NOMO-1 (cell line): ENCODE data around the gene ACP5.

Experiments
- DNase-seq, 2 experiments: peaks; one replicate each; lab custom pipeline; 2025; ENCODE audit not compliant: unreplicated experiment in 2 of 2; lab: John Stamatoyannopoulos, UW

ACP5 gene

DNA sequence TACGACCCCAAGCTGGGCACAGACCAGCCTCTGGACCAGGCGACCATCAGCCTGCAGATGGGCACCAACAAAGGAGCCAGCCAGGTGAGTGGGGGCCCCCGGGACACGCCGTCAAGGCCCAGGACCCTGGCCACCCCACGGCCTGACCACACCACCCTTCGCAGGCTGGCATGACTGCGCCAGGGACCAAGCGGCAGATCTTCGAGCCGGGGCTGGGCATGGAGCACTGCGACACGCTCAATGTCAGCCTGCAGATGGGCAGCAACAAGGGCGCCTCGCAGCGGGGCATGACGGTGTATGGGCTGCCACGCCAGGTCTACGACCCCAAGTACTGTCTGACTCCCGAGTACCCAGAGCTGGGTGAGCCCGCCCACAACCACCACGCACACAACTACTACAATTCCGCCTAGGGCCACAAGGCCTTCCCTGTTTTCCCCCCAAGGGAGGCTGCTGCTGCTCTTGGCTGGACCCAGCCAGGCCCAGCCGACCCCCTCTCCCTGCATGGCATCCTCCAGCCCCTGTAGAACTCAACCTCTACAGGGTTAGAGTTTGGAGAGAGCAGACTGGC is 28.0 kb downstream of the ACP5 start:
- DNase-seq: no peak

DNA sequence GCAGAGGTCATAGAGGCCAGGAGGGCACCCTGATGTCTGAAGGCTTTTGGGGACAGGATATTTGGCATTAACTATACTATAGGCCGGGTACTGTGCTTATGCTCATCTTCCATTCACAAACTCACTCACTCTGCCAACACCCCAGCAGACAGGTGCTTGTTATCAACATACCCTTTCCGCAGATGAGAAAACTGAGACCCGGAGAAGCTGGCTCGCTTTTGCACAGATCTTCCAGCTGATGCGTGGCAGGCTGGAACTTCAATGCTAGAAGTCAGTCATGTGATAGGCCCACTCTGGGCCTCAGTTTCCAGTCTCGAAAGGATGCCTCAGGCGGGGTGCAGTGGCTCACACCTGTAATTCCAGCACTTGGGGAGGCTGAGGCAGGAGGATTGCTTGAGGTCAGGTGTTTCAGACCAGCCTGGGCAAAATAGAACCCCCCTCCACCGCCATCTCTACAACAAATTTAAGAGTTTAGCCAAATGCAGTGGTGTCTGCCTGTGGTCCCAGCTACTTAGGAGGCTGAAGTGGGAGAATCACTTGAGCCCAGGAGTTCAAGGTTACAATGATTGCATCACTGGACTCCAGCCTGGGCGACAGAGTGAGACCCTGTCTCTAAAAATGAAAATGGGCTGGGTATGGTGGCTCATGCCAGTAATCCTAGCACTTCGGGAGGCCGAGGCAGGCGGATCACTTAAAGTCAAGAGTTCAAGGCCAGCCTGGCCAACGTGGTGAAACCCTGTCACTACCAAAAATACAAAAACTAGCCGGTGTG is 29.3 kb downstream of the ACP5 start:
- DNase-seq: no peak

DNA sequence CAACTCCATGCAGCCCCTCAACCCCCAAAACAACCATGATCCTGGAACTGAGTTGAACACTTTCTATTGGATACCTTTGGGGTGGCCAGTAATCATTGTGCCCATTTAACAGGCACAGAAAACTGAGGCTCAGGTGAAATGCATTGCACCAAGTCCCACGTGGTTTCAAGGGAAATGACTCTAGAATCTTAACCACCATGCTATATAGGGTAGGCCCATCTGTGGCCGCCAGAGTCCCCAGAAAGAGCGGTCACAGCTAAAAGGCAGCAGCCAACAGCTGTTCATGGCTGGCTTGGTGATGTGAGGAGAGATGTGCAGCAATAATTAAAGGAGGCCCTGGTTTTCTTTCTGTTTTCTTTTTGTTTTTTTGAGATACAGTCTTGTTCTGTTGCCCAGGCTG is 36.2 kb downstream of the ACP5 start:
- no peak for DNase-seq

DNA sequence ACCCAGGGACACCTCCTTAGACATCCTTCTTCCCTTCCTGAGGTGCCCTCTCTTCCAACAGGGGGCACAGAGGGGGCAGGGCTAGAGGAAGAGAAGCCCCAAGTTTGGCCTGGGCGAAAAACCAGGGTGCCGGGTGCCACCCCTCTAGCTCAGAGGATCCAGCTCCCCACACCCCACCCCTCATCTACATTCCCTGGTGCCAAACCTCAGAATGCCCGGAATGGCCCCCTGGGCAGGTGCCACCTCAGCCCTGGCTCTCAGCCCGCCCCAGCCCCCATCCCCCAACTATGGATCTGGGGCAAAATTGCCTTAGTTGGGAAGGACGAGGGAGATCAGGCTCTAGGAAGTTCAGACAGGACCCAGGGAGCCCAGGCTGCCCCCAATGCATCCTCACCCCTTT is 36.8 kb downstream of the ACP5 start:
- DNase-seq: no peak

DNA sequence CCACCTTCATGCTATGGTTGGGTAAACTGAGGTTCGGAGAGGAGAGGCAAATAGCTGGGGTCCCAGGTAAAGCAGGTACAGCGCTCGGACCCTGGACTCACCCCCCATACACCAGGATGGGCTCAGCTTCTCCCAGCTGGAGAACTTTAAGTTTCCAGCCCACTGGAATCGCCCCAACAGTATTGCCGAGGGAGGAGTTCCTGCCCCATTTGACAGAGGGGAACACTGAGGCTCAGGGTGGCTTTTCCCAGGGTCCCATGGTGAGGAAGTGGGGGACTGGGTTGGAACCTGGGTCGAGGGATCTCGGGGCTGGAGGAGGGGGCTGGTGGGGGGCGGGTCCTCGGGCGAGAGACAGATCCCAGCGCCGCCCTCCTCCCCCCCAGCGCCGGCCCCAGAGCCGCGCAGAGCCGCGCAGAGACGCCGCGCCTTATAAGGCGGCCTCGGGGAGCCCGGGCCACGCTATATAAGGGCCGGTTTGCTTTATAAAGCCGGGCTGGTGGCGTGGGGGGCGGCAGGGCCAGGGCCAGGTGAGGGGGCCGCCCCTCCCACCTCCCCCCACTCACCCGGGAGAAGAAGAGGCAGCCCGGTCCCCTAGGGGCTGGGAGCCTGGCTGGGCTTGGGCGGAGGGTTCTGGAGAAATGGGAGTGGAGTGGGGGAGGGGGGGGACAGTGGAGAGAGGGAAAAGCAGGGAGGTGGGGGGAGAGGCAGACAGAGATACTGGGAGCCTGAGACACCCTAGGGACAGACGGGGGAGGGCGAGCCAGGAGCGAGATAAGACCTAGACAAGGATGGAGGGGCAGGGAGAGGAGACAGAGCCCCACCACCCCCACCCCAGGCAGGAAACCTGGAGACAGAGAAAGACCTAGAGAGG is 37.7 kb downstream of the ACP5 start:
- no peak for DNase-seq

DNA sequence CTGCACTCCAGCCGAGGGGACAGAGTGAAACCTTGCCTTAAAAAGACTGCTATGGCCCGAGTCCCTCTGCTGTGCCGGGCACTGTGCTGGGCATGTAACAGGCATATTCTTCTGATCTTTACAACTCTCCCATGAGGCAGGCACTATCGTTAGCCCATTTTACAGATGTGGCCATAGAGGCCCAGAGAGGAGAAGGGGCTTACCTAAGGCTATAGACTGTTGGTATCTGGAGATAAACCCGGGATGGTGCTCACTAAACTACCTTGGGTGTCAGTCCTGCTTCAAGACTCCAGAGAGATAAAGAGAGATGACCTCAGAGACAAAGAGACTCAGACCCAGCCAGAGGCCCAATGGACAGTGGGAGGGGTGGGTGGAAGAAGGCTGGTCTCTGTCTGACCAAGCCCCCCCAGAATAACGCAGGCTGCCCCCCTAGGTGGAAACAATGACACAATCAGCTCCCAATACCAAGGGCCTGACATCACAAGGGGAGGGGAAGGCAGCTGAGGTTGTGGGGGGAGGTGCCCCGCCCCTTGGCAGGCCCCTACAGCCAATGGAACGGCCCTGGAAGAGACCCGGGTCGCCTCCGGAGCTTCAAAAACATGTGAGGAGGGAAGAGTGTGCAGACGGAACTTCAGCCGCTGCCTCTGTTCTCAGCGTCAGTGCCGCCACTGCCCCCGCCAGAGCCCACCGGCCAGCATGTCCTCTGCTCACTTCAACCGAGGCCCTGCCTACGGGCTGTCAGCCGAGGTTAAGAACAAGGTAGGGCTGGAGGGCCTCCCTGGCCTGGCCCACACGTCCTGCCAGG is 39.0 kb downstream of the ACP5 start, which contains the start of gene CNN1:
CNN1 (plus strand) TSS at position 620 of the 805 bp plus-strand sequence; CDS start at position 697, 77 bp downstream.
- no peak for DNase-seq

DNA sequence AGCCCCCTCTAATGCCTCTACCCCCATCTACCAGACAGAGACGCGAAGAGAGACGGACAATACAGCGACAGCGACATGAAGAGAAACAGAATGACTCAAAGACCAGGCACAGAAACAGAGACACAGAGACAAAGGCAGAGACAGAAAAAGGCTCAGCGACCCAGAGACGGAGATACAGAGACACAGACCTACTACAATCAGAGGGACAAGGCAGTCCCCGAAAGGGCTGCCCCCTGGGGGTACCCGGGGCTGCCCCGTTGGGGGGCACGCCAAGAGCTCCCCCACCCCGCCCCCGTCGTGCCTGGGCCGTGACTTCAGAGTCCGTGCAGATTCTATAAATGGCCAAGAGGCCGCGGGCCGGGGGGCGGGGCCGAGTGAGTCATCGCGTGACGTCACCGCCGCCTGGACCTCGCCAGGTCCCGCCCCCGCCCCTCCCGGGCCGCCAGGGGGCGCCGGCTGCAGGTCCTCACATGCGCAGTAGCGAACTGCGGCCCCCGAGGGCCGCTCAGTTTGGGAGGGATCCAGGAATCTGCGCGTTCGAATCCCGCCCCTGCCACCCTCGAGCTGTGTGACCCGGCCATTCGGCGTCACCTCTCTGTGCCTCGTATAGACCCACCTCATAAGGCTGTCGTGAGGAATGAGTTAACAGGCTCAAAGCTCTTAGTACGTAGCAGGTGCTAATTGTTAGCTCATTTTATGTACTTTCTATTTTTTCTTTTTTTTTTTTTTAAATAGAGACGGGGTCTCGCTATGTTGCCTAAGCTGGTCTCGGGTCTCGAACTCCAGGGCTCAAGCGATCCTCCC is 41.5 kb downstream of the ACP5 start:
- DNase-seq: peak; percentile 73 to 85

DNA sequence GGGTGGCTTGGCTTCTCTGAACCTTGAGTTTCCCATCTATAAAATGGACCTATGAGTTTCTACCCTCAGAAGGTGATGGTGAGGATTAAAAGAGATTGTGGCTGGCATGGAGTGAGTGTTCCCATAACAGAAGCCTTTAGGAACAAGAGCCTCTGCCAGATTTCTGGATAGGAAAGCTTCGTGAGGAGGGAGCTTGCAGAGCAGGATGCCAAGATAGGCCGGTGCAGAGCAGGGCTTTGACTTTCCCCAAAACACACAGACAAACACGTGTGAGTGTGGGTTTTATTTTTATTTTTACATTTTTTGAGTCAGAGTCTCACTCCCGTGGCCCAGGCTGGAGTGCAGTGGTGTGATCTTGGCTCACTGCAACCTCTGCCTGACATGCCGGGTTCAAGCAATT is 42.5 kb downstream of the ACP5 start:
- no peak for DNase-seq

DNA sequence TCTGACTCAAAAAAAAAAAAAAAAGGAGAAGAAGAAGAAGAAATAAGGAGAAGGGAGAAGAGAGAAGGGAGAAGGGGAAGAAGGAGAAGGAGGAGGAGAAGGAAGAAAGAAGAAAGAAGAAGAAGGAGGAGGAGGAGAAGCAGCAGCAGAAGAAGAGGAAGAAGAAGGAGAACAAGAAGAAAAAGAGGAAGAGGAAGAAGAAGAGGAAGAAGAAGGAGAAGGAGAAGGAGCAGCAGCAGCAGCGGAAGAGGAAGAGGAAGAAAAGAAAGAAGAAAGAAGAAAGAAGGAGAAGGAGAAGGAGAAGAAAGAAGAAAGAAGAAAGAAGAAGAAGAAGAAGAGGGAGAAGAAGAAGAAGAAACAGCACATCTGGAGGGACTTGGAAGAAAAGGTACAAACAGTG is 42.9 kb downstream of the ACP5 start:
- peak in 1 of 2 experiments; percentile 21 for DNase-seq

DNA sequence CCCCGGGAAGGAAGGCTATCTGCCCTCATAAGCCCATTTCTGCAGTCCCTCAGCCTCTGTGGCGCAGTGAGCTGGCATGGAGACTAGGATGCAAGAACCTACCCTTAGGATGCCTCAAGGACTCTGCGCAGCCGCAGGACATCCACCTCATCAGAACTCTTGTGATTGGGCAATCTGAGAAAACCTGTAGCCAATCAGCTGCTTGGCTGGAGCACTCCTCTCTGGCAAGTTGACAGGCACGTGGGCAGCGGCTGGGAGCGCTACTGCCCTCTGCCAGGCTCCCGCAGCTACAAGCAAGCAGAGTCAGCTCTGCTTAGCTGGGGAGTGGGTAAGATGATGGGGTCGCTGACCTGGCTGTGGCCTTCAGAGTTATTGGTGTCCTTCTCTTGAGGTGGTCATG is 47.0 kb downstream of the ACP5 start:
- DNase-seq: peak in 1 of 2 experiments; percentile 17

DNA sequence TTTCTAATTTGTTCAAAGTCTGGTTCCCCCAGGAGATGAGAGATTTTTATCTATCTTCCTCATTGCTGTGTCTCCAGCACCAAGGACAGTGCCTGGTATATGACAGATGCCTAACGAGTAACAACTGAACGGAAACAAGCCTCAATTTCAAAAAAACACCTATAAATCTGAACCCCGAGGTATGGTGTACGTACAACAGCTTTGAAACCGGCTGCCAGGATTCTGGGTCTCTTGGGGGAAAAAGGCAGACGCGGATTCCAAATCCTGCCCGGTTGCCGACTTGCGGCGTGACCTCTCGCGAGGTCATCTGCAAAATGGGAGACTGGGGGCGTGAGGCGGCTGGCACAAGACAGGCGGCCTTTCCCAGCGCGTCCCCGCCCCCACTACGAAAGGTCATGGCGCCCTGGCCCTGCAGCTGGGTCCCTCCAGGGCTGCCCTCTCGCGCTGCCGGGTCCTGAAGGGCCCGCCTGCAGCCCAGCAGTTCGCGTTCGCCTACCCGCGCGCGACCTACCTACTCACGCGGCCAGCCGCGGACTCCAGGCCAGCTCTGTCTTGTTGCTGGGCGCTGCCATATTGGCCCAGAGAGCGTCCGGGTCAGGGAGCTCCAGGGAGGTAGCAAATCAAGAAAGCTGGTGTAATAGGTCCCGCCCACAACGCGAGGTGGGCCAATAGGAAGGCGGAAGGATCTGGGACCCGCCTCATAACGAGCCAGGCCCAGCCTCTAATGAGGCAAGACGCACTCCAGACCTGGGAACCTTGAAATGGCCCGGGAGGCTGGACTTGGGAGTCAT is 48.7 kb downstream of the ACP5 start, which contains the start of gene ECSIT:
ECSIT (minus strand) TSS at position 584 of the 791 bp plus-strand sequence. CDS start 9,964 bp downstream, outside the sequence.
- DNase-seq: peak; percentile 96 to 97
